ENCODE results near the gene SERPIND1.

The SERPIND1 gene

DNA sequence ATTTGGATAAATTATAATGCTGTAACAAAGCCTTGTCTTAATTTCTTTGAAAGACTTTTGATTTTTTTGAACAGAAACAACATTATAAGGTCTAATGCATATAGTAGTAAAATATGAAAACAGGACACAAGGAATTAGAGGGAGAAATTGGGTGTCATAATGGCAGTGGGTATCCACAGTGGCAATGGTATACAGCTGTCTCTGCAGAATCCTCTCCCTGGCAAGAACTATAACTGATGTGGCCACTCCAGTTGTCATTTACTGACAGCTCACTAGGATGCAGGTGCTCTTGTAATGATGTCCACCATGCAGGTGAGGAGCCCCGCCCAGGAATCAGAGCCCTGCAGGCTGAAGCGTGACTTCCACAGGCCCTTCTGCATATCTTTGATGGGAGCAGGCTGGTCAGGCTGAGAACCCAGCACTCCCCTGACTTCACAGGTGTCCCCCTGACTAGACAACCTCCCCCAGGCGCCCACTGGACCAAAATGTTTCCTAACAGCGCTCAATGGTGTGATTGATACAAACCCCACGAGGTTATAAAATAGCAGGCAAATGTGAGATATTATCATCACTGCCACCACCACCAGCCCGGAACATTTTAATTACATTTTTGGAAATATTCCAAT is 32.8 kb upstream of the SERPIND1 start:
- Mint-ChIP-seq H3K27me3 (no peaks in the 10 kb centered on the region), H3K4me3 (no peak overlapping the region), H3K27ac (no peak overlapping the region), H3K4me1 (ENCODE audit: low read depth) (peaks cover 31% of the 10 kb centered on the region), H3K9me3 (peaks cover 14% of the 10 kb centered on the region), H3K36me3 (ENCODE audit: low read depth) (peaks cover 93% of the 10 kb centered on the region)
- intact Hi-C loops (cut with micrococcal nuclease) = loop anchor here (5.0 kb wide), 1 partner anchor 179 kb away; no protein-coding TSS in a partner anchor

DNA sequence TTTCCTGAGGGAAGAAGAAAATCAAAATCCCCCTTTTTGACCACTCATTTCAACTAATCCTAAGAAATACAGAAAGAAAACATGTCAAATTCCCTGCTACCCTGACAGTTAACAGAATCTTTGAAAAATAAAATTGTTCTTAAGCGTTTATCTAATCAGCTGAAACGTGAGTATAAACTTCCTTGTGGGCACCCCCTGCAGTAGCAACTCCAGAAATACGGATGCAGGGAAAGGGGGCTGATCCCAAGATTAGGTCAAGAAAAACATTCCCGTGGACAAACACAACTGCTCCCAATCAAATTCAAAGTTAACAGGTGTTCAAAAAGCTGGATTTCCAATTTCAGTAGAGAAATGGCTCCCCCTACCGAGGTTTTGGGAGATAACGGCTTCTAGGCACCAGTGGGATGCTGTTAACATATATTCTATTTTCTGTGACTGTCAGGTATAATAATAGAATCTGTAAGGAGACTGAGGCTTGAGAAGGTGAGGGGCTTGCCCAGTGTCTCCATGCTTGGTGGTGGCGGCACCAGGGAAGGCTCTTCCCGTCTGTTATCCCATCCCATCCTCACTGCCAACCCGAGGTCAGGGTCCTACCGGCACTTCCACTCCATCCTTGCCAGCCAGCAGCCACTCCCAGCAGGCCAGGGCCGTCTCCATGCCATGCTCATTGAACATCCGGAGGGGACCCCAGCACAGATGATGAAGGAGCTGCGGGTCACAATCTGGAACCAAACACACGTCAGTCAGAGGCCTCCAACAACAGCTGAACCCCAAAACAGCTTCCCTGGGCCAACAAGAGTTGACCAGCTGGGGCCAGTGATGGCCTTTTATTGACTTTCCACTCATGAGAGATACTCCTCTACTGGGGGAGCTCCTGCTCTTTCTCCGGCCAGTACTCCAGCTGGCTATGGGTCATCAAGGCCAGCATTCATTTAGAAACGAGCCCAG is 32.0 kb upstream of the SERPIND1 start:
- H3K27me3 Mint-ChIP-seq = no peaks in the 10 kb centered on the region
- H3K36me3 Mint-ChIP-seq (ENCODE audit: low read depth) = peaks cover 91% of the 10 kb centered on the region
- H3K4me3 Mint-ChIP-seq = no peak overlapping the region
- H3K4me1 Mint-ChIP-seq (ENCODE audit: low read depth) = peaks cover 24% of the 10 kb centered on the region
- intact Hi-C loops (cut with micrococcal nuclease) = loop anchor here (5.0 kb wide), 1 partner anchor 180 kb away; no protein-coding TSS in a partner anchor
- H3K9me3 Mint-ChIP-seq = peaks cover 14% of the 10 kb centered on the region
- H3K27ac Mint-ChIP-seq = no peak overlapping the region

- H3K27me3 Mint-ChIP-seq = no peaks in the 10 kb centered on the region
- no peak overlapping the region for H3K4me3 Mint-ChIP-seq
- peaks cover 94% of the 10 kb centered on the region for H3K36me3 Mint-ChIP-seq (ENCODE audit: low read depth)
- peaks cover 14% of the 10 kb centered on the region for H3K9me3 Mint-ChIP-seq
- H3K27ac Mint-ChIP-seq = no peak overlapping the region
- intact Hi-C loops (cut with micrococcal nuclease) = loop anchor here (5.0 kb wide), 1 partner anchor 180 kb away; no protein-coding TSS in a partner anchor
- H3K4me1 Mint-ChIP-seq (ENCODE audit: low read depth) = peaks cover 23% of the 10 kb centered on the region
Observed at GRCh38 chr22:20742764-20743163, 31.1 kb upstream of the SERPIND1 start.

DNA sequence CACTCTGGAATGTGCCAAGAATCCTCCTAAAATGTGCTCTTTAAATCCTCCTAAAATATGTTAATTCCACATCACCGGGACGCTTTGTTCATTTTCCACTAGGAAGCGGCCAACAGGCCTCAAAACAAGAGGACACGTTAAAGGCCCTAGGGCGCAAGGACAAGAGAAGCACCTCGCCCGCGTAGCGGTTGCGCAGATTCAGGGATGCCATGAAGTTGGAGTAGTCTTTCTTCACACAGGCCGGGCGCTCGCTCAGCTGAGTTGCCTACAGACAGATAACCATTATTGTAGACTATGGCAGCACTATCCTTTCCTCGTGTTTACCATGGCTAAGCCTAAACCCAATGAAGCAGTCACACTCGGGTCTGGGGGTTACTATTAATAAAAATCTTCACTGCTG is 29.5 kb upstream of the SERPIND1 start:
- Mint-ChIP-seq H3K27ac (no peak overlapping the region), H3K27me3 (no peaks in the 10 kb centered on the region), H3K36me3 (ENCODE audit: low read depth) (peaks cover 90% of the 10 kb centered on the region), H3K9me3 (peaks cover 14% of the 10 kb centered on the region), H3K4me1 (ENCODE audit: low read depth) (peaks cover 25% of the 10 kb centered on the region), H3K4me3 (no peak overlapping the region)
- intact Hi-C loops (cut with micrococcal nuclease) = loop anchor here (5.0 kb wide), 1 partner anchor 182 kb away; no protein-coding TSS in a partner anchor

DNA sequence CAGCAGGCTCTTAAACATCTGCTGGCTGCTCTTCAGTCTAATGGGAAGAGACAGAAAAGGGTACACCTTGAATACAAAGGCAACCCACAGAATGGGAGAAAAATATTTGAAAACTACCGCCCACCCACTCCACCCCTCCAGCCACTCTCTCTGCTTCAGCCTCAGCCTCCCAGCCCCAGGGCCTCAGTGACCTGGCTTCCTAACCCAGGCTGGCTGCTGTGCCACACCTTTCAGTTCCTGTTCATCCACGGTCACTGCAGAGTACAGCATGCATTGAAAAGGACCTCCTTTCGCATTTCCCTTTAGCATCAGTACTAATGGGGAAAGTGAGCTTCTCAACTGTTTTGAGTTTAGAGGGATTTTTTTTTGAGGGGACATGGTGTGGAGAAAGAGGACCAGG is 28.8 kb upstream of the SERPIND1 start:
- Mint-ChIP-seq H3K9me3 (peaks cover 10% of the 10 kb centered on the region), H3K4me1 (ENCODE audit: low read depth) (peaks cover 32% of the 10 kb centered on the region), H3K4me3 (no peak overlapping the region), H3K27me3 (no peaks in the 10 kb centered on the region), H3K36me3 (ENCODE audit: low read depth) (peaks cover 90% of the 10 kb centered on the region), H3K27ac (no peak overlapping the region)
- intact Hi-C loops (cut with micrococcal nuclease) = no loop called here

- intact Hi-C loops (cut with micrococcal nuclease) = no loop called here
- Mint-ChIP-seq H3K4me1 (ENCODE audit: low read depth) (peaks cover 47% of the 10 kb centered on the region), H3K27ac (no peak overlapping the region), H3K4me3 (no peak overlapping the region), H3K9me3 (no peaks in the 10 kb centered on the region), H3K27me3 (peaks cover 5% of the 10 kb centered on the region), H3K36me3 (ENCODE audit: low read depth) (peaks cover 90% of the 10 kb centered on the region)
Observed at GRCh38 chr22:20746431-20747189, 27.3 kb upstream of the SERPIND1 start.

DNA sequence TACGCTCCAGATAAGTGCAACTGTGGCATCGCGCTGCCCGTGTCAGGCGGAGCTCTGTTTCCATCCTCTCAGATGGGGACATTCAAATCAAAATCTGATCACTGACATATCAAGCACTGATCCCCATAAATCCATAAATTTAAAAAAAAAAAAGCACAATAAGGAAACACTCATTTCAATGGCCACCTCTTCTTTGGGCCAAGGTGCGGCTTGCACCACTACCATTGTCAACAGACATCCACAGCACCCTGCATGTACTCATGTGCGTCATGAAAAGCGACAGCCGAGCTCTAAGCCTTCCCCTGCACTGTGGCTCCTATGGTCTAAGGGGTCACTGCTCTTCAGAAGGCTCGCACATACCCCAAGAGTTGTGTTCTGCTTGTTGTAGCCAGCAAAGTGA is 26.7 kb upstream of the SERPIND1 start:
- Mint-ChIP-seq H3K9me3 (no peaks in the 10 kb centered on the region), H3K27me3 (peaks cover 5% of the 10 kb centered on the region), H3K4me1 (ENCODE audit: low read depth) (peaks cover 48% of the 10 kb centered on the region), H3K36me3 (ENCODE audit: low read depth) (peaks cover 90% of the 10 kb centered on the region), H3K4me3 (no peak overlapping the region), H3K27ac (no peak overlapping the region)
- intact Hi-C loops (cut with micrococcal nuclease) = no loop called here

GRCh38 chr22:20748082-20748481 is 25.8 kb upstream of the SERPIND1 start:
- Mint-ChIP-seq H3K27ac (peak overlapping the region; percentile 66), H3K4me1 (ENCODE audit: low read depth) (peaks cover 48% of the 10 kb centered on the region), H3K27me3 (peaks cover 5% of the 10 kb centered on the region), H3K9me3 (no peaks in the 10 kb centered on the region), H3K36me3 (ENCODE audit: low read depth) (peaks cover 90% of the 10 kb centered on the region), H3K4me3 (no peak overlapping the region)
- intact Hi-C loops (cut with micrococcal nuclease) = no loop called here

DNA sequence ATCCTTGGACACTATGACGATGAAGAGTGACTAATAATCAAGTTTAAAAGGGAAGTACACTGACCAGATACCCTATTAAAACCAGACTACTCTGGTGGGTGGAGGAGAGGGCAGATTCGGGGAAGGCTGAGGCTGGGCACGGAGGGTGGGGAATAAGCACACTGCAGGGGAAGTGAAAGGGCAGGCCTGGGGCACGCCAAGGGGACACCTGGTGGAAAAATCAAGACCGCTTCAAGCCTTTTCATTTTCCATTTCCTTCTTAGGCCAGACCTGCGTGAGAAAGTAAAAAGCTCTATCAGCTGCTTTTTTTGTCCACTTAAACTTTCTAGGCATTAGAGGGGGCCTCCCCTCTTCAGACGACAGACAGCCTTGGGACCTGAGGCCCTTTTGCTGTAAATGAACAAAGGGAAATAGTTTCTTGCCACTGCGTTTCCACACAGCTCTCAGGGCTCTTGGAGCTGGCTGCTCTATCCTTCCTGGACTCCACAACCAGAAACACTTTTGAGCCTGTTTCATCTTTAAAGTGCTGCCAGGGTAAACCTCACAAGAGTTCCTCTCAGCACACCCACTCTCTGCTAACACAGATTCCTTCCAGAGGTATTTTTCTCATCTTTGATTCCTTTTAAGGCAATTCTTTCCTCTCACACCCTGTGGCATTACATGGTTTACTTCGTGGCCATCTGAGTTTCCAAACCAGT is 25.0 kb upstream of the SERPIND1 start:
- peaks cover 90% of the 10 kb centered on the region for H3K36me3 Mint-ChIP-seq (ENCODE audit: low read depth)
- no peak overlapping the region for H3K4me3 Mint-ChIP-seq
- peak overlapping the region; percentile 66 for H3K27ac Mint-ChIP-seq
- H3K9me3 Mint-ChIP-seq = no peaks in the 10 kb centered on the region
- H3K4me1 Mint-ChIP-seq (ENCODE audit: low read depth) = peaks cover 48% of the 10 kb centered on the region
- intact Hi-C loops (cut with micrococcal nuclease) = no loop called here
- H3K27me3 Mint-ChIP-seq = peaks cover 5% of the 10 kb centered on the region

GRCh38 chr22:20749453-20749852 is 24.5 kb upstream of the SERPIND1 start:
- intact Hi-C loops (cut with micrococcal nuclease) = no loop called here
- Mint-ChIP-seq H3K27ac (peak overlapping the region; percentile 66), H3K9me3 (no peaks in the 10 kb centered on the region), H3K4me1 (ENCODE audit: low read depth) (peaks cover 48% of the 10 kb centered on the region), H3K27me3 (peaks cover 5% of the 10 kb centered on the region), H3K4me3 (no peak overlapping the region), H3K36me3 (ENCODE audit: low read depth) (peaks cover 90% of the 10 kb centered on the region)

GRCh38 chr22:20750461-20751184 is 23.3 kb upstream of the SERPIND1 start:
- Mint-ChIP-seq H3K27ac (peak overlapping the region; percentile 66), H3K4me3 (no peak overlapping the region), H3K36me3 (ENCODE audit: low read depth) (peaks cover 89% of the 10 kb centered on the region), H3K4me1 (ENCODE audit: low read depth) (peaks cover 40% of the 10 kb centered on the region), H3K27me3 (peaks cover 5% of the 10 kb centered on the region), H3K9me3 (no peaks in the 10 kb centered on the region)
- intact Hi-C loops (cut with micrococcal nuclease) = no loop called here

DNA sequence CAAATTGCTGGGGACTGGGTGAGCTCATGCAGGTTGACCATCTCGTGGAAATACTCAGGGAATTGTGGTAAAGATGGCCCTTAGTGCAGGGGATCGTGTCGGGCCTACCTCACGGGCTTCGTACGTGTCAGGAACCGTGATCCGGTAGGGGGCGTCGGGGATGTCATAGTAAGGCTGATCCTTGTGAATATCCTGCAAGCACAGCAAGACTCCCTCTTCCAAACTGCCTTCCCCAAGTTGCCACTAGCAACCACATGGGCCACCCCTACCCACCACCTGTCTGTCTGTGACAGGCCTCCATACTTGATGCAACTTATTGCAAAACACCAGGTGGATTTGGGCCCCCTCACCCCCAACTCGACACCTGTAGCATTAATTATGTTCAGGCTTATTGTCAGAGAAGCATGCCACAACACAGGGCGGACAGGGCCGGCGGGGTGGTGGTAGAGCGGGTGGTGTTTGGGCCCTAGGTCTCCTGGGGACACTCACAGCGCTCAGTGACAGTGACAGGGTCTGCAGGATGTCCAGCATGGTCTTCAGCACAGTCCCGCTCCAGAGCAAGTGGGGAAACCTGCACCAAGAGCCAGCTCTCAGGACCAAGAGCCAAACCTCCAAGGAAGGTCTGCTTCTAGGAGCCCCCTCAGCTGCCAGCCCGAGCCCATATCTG is 22.6 kb upstream of the SERPIND1 start:
- Mint-ChIP-seq H3K36me3 (ENCODE audit: low read depth) (peaks cover 87% of the 10 kb centered on the region), H3K4me1 (ENCODE audit: low read depth) (peaks cover 37% of the 10 kb centered on the region), H3K4me3 (no peak overlapping the region), H3K27ac (peak overlapping the region; percentile 66), H3K27me3 (peaks cover 5% of the 10 kb centered on the region), H3K9me3 (no peaks in the 10 kb centered on the region)
- intact Hi-C loops (cut with micrococcal nuclease) = no loop called here
